Hepatic stellate cell (primary cell): ENCODE data around the gene PMM2.

ENCODE experiments used
- DNase-seq: peaks from one replicate; pipeline ENCODE4 v3.0.0; 2011; ENCODE audit warnings: low spot score

The PMM2 gene

DNA sequence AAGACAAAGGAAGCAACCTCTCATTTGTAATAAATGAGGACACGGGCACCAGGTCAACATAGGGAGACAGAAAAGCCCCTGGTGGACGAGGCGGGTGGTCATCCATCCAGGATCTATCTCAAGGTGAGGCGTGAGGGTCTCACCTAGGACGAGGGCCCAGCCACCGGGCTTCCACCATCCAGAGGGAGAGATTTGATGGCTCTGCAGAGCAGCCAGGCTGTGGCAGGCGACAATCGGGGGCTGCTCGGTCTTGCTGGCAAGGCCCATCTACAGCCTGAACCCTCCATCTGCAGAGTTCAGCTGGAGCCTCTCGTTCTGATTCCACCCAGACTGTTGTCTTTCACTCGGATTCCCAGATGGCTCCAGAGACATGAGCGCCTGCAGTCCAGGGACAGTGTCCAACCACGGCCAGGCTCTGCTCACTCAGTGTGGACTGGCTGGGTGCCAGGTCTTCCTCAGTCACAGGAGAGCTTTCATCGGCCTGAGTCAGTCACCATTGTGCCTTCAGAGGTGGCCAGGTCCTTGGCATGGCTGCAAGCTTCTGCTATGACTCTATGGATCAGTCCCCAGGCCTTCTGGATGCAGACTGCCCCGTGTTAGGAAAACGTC lies 90.4 kb downstream of the PMM2 start:
- DNase-seq, result peak; percentile 73

DNA sequence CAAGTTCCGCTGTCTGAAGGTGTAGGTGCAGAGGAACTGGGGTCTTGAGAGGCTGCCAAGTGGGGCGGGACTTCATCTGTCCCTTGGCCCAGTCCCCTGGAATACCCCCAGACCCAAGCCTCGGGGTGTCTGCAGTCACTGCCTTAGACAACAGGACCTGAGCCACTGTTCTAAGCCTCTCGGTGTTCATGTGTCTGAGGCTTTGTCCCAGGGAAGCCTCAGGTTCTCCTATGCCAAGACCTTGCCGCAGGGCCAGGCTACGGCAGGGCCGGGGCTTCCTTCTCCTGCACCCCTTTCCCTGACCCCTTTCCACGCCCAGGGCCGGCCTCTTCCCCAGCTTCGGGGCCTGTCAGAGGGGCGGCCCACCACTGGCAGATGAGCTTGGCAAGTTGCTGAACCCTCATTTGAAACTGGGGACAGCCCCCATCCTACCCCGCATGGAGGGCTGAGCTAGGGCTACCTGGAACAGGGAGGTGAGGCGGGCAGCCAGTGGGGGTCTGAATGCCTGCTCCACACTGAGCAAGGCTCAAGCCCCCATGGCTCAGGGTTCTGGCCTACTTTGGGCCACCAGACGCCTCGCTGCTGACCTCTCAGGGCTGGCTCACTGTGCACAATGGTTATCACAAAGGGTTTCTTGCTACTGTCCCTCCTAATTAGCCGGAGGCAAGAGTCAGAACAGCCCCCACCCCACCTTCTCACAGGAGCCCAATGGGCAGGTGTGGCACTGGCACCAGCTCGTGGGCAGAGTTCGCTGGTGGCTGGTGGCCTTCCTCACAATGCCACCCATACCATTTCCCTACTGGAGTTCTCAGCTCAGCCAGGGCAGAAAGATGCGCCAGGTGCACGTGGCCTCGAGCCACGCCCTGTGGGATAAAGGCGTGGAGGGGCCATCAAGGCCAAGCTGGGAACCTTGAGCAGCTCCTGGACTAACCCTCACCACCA lies 91.6 kb downstream of the PMM2 start:
- DNase-seq, result no peak

- DNase-seq, result no peak
Measured at GRCh38 chr16:8889893-8890548, 92.4 kb downstream of the PMM2 start.

DNA sequence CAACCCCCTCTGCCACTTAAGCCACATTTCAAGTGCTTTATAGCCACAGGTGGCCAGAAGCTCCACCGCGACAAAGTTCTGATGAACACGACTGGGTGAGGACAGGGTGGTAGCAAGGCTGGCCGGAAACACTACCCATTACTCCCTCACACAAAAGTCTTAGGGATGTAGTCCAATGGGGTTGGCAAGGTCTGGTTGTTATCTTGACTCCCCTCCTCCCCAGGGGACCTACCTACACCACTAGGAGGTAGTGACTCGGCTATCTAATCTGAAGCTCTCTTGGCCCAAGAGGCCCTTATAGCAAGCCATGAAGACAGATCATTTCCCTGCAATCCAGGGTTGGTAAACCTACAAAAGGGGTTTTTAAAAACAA lies 92.9 kb downstream of the PMM2 start:
- DNase-seq, result no peak

DNA sequence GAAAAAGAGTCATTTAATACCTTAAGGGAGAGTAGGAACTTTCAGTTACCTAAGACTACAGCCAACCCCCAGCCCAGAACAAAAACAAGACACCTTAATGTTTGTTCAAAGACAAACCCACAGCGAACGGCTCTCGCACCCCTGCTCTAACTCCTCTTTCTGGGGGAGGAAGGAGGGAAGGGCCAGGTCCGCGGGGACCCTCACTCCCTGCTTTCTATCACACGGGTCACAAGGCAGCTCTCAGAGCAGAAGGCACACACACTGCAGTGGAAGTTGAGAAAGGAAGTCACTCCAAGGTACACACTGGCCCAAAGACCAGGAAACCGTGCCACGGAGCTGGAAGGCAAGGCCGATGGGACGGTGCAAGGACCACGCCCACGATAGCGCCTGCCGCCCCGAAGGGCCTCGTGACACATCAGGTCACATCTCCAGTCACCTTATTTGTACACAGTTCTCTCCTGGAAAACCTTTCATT lies 94.5 kb downstream of the PMM2 start:
- DNase-seq, result no peak

DNA sequence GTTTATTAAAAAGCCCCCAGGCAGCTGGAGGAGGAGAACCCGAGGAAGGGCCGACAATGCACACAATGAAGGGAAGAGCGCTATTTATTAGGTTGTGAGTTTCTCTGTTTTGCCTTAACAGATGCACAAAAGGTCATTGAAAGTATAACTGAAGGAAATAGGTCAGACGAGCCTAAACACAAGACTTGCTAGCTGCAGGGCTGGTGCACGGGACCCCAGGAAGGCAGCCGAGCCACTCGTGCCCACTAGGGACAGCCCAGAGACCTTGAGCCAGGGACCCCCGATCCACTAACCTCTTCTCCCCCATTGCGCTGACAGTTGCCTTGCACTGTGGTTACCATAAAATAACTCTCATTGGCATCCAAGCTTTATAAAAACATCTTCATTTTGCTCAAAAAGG lies 95.8 kb downstream of the PMM2 start:
- DNase-seq, result no peak

DNA sequence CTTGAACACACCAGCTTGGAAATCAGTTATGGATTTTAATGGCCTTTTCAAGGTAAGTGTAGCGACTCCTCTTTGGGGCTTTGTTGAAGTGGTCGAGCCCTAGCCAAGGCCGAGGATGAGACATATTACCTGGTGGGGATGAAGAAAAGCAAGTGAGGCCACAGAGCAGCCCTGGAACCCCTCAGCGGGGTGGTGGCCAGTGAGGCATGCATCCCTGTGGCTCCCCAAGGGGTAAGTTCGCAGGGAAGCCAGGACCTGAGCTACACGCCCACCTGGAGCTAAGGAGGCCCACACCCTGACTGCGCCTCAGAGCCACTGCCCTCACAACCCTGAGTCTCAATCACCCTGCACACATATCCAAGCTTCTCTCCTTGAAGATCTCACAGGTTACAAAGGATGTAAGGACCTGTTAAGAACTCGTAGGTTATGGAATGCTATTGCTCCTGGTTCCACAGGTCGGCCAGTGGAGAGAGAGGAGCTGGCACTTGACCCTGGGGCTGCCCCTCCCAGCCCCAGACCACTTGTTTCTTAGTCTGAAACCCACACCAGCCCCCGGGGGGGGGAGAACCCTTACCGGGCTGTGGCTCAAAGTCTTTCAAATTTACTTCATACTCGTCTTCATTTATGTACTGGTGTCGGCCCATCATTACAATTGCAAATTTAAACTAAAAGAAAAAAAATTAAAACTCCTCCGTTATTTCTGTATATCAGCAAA lies 96.5 kb downstream of the PMM2 start:
- DNase-seq, result no peak

GRCh38 chr16:8894736-8895334 lies 97.2 kb downstream of the PMM2 start:
- DNase-seq, result no peak

- DNase-seq, result no peak
Measured at GRCh38 chr16:8898660-8899318, 101.2 kb downstream of the PMM2 start.
